Measurements from ENCODE around the gene ECM1.
A peak's percentile ranks its signal among the peaks of the same experiment; 100 is the strongest.

ECM1 gene

DNA sequence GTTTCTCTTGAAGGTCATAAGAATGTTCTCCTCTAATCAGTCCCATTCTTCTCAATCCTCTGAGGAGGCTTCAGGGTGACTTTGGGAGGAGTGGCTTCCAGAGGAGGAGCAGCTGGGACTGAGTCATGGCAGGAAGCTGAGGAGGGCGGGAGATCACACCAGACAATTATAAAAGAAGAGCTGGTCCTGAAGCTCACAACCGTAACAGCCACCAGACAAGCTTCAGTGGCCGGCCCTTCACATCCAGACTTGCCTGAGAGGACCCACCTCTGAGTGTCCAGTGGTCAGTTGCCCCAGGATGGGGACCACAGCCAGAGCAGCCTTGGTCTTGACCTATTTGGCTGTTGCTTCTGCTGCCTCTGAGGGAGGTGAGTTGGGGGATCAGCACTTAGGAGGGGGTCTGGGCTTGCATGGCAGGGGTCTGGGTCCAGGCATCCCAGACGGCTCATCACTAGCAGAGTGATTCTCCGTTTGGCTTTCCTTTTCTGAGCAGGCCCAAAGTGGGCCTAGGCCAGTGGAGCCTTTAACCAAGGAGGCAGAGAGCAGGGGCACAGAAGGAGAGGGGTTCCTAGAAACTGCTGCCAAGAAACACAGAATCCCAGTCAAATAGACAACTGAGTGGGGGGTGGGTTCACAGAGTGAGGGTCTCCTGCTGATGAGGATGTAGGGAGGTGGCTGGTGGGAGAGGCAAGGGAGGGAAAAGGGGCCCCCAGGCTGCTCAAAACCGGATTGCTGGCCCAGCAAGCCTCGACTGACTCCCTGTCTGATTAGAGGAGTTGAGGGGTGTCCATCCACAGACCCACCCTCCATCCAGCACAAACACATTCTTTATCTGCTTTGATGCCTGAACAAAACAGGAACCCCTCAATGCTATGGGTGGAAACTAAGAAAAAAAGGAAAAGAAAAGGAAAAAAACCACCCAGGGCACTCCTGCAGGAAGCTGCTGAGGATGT, at the start of gene ECM1:
ECM1 (plus strand) TSS at position 198 of the 953 bp plus-strand sequence; CDS start at position 299, 101 bp downstream.
- DNase-seq, result peak; percentile 63

DNA sequence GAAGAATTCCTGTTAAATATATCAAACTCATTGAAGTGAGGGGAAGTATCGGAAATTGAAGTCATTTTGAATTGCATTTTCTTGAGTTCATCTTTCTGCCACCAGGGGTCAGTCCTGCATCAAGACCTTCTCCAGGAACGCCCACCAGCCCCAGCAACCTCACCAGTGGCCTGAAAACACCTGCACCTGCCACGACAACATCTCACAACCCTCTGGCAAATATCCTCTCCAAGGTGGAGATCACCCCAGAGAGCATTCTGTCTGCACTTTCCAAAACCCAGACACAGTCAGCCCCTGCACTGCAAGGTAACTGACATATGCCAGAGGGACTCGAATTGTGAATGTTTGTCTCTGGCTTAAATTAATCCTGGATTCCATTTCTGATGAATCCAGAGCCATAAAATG, 43.5 kb upstream of the ECM1 start:
- peak; percentile 80 for DNase-seq

DNA sequence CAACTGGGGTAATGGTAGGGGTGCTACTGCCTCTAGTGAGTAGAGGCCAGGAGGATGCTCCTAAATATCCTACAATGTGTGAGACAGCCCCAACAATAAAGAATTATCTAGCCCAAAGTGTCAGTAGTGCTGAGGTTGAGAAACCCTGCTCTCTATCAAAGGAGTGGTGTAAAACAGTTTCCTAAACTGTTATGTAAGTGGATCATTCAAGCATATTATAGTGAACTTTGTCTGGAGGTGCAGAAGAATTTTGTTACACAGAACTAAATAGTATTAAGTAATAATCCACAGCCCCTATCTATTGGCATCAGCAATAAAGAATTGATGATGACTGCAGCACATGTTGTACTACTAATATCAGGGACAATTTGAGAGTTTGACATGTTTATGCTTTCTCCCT, 40.9 kb upstream of the ECM1 start:
- DNase-seq, result no peak

DNA sequence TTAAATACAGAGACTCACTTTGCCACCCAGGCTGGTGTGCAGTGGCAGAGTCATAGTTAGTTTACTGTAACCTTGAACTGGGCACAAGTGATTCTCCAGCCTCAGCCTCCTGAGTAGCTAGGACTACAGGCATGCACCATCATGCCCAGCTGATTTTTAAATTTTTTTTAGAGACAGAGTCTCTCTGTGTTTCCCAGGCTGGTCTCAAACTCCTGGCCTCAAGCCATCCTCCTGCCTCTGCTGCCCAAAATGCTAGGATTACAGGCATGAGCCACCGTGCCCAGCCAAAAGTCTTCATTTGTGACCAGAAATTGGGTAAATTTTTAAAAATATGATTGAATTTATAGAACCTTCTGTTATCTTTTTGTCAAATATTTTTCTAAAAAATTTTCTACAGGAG, 38.6 kb upstream of the ECM1 start:
- no peak for DNase-seq

DNA sequence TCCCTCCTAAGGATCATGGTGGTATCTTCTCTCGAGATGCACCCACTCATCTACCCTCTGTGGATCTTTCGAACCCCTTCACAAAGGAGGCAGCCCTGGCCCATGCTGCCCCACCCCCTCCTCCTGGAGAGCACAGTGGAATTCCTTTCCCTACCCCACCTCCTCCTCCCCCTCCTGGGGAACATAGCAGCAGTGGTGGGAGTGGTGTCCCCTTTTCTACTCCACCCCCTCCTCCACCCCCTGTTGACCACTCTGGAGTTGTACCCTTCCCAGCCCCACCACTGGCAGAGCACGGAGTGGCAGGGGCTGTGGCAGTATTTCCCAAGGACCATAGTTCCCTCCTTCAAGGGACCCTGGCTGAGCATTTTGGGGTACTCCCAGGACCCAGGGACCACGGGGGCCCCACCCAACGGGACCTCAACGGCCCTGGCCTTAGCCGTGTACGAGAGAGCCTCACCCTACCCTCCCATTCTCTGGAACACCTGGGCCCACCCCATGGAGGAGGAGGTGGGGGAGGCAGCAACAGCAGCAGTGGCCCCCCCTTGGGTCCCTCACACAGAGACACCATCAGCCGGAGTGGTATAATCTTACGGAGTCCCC, 35.2 kb upstream of the ECM1 start:
- no peak for DNase-seq

DNA sequence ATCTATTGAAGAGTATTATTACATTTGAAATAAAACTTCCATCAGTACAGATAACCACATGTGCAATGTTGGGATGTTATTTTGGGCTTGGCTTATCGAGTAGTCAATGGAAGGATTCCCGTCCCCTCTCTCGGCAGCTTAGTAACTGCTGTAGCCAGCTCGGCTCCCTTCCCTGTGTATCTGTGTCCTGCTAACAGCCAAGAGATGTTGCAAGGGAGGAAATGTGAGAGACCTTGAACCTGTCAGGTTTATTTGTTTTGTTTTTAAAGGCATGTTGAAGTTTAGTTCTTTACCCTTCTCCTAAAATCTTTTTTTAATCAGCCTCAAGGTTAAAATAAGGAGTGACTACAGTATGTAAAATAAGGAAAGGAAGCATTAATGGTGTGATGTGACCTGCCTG, 34.2 kb upstream of the ECM1 start:
- DNase-seq, result no peak

DNA sequence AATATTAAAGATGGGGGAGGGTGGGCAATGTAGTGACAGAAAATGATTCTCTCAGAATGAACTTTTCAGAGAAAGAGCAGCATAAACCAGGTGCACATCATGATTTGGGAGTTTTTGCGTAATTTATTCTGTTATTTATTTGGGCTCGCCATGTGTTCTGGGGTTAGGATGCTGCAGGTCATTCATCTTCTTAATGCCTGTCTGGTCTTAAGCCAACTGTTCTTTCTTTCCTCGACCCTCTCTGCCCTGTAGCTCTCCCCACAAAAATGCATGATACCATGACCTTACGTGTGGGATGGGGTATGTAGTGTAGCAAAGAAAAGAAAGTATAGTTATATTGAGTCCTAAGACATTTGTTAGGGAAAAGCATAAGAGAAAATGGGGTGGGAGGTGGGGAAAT, 33.0 kb upstream of the ECM1 start:
- no peak for DNase-seq

DNA sequence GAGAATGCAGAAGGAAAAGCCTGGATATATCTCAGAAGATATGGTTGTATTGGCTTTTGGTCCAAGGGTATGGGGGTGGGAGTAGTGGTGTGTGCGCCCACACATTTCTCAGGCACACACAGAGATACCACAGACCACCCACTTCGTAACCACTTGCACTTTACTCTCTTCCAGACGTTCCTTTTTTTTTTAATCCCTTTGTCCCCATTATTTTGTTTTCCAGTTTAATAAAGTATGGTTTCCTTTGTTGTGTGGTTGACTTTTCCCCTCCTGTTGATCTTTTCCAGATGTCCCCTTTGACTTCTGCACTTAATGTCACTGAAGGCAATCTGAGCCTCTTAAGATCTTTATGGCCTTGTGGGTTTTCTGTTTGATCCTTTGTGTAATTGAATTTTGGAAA, 31.2 kb upstream of the ECM1 start:
- no peak for DNase-seq

DNA sequence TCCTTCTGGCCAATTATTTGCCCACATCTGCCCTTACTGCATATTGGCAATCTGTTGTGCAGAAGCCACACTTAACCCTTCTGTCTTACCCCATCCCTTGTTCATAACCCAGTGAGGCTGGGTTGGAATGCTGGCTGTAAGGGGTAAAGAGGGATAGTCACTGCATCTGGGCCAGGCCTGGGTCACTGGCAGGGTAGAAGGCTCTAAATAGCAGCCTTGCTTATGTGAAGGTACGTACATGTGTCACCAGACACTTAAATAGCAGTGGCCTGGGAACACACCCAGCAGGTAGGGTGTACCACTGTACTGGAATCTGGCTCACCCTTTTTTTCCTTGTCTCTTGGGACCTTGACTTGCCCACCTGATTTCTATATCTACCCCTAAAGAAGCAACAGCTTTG, 30.6 kb upstream of the ECM1 start:
- no peak for DNase-seq

DNA sequence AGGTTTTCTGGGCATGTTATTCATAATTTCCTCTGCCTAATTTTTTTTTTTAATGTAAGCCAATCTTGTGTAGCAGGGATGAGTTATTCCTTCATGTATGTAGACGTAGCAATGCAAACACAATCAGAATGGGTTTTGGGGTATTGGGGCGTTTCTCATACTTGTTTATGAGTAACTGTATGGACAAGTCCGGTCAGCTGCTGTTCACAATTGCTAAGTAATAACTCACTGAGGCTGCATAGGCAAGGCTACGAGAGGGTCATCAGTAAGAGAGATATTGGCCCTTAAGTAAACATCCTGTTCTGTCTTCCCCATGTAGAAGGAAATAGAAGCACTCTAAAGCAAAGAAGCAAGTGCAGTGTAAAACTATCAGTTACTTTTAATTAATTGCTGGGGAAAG, 30.2 kb upstream of the ECM1 start:
- DNase-seq, result no peak

DNA sequence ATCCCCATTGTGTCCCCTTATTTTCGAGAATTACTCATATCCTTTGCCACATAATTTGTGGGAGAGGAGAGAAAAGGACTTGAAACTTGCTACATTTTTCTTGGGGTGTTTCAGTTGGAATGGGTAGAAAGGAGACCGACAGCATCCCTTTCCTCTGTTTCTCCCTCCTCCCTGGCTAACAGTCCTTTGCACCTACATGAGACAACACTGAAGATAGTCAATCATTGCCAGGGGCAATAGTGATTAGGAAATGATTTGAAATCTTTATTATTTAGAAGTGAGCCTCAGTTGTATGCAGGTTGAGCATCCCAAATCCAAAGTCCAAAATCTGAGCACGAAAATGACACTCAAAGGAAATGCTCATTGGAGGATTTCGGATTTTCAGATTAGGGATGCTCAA, 28.5 kb upstream of the ECM1 start:
- no peak for DNase-seq

DNA sequence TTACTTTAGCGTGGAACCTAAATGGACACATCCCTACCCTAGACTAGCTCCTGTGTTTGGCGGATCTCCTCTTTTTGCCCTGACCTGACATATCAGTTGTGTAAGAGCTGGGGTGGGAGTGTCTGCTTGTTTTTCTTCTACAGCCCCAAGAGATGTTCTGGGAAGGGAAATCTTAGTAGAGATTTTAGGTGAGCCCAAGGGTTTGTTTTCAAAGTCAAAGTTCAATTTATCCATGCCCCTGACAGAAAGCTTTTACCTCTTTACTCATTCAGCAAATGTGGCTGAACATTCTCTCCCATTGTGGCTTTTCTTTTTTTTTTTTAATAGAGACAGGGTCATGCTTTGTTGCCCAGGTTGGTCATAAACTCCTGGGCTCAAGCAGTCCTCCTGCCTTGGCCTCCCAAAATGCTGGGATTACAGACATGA, 28.0 kb upstream of the ECM1 start:
- DNase-seq, result no peak

DNA sequence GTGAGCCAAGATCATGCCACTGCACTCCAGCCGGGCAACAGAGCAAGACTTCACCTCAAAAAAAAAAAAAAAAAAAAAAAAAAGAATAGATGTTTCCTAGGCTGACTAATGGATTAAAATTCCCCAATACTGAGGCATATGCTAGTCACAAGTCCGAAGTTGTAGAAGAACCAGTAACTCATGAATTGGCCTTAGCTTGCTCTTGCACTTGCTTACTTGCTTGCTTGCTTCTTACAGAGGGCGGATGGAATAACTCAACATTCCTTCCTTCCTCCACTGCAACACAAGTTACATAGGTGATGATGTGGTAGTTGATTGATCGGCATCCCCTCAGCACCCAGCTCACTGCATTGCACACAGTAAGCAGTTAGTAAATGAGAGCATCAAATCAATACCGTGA, 23.5 kb upstream of the ECM1 start:
- DNase-seq, result no peak

DNA sequence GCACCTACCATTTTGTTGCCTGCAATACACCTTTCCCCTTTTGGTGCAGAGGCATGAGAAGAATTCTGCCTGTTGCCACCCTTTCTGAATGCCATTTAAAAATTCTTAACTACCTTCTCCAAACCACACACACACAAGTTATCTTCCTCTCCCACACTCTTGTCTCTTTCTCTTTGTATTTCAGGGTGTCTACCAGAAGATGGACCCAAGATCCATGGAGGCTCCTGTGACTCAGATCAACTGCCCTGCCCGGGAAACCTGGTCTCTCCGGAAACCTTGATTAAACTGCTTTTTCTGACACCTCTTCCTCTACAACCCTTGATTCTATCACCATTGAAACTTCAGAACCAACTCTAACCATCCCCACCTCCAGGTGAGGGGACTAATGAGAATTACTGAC, 23.0 kb upstream of the ECM1 start:
- DNase-seq, result peak; percentile 73

DNA sequence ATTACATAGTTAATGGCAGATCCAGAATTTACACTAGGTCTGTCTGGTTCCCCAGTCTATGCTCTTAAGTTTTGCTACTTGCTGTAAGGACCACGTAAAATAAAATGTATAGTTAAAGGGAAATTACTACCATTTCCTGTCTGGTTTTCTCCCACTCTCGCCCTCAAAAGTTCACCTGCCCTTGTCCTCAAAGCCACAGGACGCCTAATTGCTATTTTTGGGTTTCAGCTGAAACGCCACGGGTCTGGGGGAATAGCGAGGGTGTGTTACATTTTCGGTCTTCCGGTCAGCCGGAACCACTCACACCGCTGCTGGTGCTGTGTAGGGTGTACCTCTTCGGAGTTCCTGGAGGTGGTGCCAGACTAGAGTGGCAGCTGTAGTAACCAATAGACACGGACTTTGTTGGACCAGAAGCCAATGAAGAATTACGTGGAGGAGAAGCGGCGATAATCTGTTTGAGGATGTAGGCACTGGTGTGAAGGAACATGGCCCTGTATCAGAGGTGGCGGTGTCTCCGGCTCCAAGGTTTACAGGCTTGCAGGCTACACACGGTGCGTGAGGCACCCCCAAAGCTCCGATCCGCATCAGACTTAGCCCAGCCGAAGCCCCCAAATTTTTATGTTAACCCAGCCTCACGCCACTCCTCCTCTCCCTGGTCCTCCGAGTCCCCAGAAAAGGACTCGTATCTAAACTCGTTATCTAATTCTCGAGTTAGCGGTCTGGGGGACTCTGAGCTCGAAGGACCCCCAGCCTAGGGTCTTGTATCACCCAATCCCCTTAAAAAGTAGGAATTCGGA, 20.7 kb upstream of the ECM1 start, which contains the start of gene TARS2:
TARS2 (plus strand) TSS at position 454 of the 797 bp plus-strand sequence; CDS start at position 486, 32 bp downstream.
- DNase-seq, result peak; percentile 99

DNA sequence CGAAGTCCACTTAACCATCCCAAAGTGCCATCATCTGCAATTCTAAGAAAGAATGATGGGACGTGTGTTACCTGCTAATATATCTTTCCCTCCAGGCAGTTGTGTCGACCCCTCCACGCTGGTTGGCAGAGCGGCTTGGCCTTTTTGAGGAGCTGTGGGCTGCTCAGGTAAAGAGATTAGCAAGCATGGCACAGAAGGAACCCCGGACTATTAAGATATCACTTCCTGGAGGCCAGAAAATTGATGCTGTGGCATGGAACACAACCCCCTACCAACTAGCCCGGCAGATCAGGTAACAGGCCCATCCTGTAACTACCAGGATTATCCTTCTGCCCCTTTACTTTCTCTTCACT, 20.2 kb upstream of the ECM1 start:
- DNase-seq, result no peak

DNA sequence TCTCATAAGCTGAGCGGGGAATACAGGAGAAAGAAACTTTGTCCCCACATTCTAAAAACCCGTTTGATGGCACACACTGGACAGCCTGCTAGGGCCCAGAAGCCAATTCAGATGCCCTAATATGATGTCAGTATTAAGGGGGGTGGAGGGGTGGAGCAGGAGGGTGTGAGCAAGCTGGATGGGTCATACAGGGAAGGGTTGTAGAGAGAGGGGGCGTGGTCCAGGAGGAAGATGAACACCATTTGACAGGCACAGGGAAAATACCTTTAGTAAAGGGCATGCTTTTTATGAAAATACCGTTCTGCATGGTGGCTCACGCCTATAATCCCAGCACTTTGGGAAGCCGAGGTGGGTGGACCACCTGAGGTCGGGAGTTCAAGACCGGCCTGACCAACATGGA, 14.7 kb upstream of the ECM1 start:
- no peak for DNase-seq

DNA sequence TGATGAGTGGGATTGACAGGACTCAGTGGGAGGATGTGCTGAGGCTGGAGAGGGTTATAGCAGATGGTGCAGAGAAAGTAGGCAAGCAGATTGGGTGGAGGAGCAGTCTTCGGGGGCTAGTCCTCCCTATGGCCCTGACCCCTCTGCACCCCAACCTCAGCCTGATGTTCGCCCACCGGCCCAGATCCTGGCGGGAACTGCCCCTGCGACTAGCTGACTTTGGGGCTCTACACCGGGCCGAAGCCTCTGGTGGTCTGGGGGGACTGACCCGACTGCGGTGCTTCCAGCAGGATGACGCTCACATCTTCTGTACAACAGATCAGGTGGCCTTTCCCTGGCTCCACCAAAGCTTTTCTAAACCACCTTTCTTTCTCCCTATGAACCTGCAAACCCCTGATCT, 9.6 kb upstream of the ECM1 start:
- DNase-seq, result no peak

DNA sequence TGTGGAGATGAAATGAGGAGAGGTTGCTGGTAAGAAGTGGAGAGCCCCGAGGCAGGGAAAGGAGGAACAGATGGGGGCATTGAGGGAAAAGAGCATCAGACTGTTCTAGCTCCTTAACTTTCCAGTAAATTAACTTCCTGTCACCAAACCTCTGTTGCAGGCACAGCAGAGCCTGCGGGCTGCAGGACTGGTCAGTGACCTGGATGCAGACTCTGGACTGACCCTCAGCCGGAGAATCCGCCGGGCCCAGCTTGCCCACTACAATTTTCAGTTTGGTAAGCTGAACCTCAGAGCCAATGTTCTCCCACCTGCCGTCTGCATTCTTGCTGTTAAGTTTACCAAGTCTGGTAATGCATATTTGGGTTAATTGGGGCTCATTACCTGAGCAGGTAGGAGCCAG, 2.5 kb upstream of the ECM1 start:
- DNase-seq, result no peak

DNA sequence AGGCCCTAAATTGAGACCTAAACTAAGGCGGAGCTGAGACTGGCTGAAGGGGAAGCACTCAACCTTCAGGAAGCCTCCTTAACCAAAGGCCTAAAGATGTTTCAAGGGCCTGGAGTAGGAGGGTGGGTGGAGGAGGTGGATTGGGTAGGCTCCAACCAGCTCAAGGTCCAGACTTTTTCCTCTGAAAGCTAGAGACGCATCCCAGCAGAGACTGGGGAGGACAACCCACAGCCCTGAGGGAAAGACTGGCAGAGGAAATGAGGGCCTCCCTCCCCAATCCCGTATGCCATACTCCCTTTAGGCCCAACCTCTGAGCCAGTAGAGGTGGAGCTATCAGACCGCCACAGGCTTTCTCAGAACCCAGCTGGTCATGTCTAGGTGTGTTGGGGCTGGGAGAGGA, 1.1 kb downstream of the ECM1 start:
- no peak for DNase-seq

DNA sequence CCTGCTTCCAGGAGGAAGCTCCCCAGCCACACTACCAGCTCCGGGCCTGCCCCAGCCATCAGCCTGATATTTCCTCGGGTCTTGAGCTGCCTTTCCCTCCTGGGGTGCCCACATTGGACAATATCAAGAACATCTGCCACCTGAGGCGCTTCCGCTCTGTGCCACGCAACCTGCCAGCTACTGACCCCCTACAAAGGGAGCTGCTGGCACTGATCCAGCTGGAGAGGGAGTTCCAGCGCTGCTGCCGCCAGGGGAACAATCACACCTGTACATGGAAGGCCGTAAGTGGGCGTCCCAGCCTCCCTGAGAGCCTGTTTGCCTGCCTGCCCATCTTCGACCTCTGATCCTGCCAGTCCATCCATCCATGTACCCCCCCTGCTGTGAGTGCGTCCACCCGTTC, 3.6 kb downstream of the ECM1 start:
- DNase-seq, result no peak

DNA sequence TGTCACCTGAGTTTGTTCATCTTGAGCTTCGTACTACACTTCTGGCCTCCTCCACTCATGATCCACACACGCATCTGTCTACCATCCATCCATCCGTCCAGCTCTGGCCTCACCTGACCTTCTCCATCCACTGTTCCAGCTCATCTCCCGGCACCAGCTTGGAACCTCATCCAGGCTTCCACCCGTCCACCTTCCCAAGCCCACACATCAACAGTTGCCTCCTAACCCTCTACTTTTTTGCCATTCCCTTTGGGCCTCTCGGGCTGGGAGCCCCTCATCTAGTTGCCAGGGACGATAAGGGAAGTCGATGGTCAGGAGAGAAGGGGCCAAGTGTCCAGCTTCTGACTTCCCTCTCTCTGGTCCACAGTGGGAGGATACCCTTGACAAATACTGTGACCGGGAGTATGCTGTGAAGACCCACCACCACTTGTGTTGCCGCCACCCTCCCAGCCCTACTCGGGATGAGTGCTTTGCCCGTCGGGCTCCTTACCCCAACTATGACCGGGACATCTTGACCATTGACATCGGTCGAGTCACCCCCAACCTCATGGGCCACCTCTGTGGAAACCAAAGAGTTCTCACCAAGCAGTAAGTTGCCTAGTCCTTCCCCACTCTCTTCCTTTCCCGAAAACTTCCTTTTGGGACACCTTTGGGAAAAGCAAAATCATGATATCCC, 4.2 kb downstream of the ECM1 start:
- DNase-seq, result no peak

DNA sequence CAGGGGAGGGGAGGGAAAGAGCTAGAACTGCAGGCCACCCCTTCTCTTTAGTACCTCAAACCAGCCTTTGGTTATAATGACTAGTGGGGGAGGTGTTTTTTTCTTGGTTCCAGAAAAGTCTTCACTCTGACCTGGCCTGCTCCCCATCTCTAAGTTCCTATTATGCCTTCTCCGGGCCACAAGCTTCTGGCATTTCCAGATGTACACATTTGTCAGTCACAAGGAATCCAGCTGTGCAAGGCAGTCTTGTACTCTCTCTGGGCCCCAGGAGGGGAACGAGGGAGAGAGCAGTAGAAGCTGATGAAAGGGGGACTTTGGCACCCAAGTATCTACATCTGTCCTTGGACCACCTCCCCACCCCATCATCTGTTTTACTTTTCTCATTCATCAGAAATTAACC, 4.9 kb downstream of the ECM1 start:
- no peak for DNase-seq

Data from hematopoietic multipotent progenitor cell treated with erythropoietin and hydrocortisone succinate and interleukin-3 and kit ligand, for 6 days (in vitro differentiated cells).